Sigmoid colon (tissue), 7 donors: ENCODE results near the gene FAS. TPM values are rescaled to one million over a fixed set of nuclear protein-coding genes. Genes with fewer than 3 reads are reported as not detected.

Source experiments
- DNase-seq: peaks from one replicate; pipeline ENCODE4 v3.0.0-alpha.2; 2019
- H3K27ac ChIP-seq, 4 donors: fragments of 200-600 bp; sonication (generic); one replicate each; pipeline ENCODE4 v1.5.1; 2016 to 2019; ENCODE audit warnings: mild to moderate bottlenecking in 1 of 4
- H3K27me3 ChIP-seq, 3 donors: fragments of 200-600 bp; sonication (generic); one replicate each; pipeline ENCODE4 v1.5.1; 2019; ENCODE audit warnings: mild to moderate bottlenecking in 1 of 3
- H3K36me3 ChIP-seq, 4 donors: fragments of 200-600 bp; sonication (generic); one replicate each; pipeline ENCODE4 v1.5.1; 2016 to 2019
- H3K4me1 ChIP-seq, 4 donors: fragments of 200-600 bp; sonication (generic); one replicate each; pipeline ENCODE4 v1.5.1; 2017 to 2019
- H3K4me3 ChIP-seq, 4 donors: fragments of 200-600 bp; sonication (generic); one replicate each; pipeline ENCODE4 v1.5.1; 2017 to 2019; ENCODE audit warnings: mild to moderate bottlenecking in 2 of 4, moderate library complexity in 1 of 4
- H3K9me3 ChIP-seq, 4 donors: fragments of 200-600 bp in 3 of 4; sonication (generic) in 3 of 4; one replicate each; pipeline versions ENCODE4 v1.5.1 to v1.6.1; 2013 to 2019
- EP300 ChIP-seq, 4 donors: sonication (generic); formaldehyde crosslinking; IDR thresholded peaks; one replicate each; pipeline ENCODE4 v1.6.1; 2017; ENCODE audit warnings: antibody characterized with exemption in 4 of 4
- POLR2A ChIP-seq, 2 donors: fragments of 450-650 bp; IDR thresholded peaks; one replicate each; pipeline ENCODE4 v1.6.1; 2016; ENCODE audit warnings: antibody characterized with exemption in 2 of 2, mild to moderate bottlenecking in 2 of 2, moderate library complexity in 2 of 2
- POLR2AphosphoS5 ChIP-seq, 4 donors: sonication (generic); formaldehyde crosslinking; IDR thresholded peaks; one replicate each; pipeline ENCODE4 v1.6.1; 2017; ENCODE audit warnings: antibody characterized with exemption in 4 of 4
- WGBS, 2 donors: extraction: QIAGEN DNeasy Blood & Tissue Kit; methylation state at CpG; one replicate each; pipeline ENCODE4 v1.1.7; 2013; 5-methylcytosine and 5-hydroxymethylcytosine counted together
- intact Hi-C: fragments of 100-400 bp; cut with DNase I; formaldehyde crosslinking; loops from one replicate; pipeline ENCODE4 v1.15.1; 2023
- polyA plus RNA-seq, 3 donors: library from polyadenylated mRNA; stranded (reverse); fragments of 200-250 nt; gene quantifications; one replicate each; pipeline ENCODE4 v1.2.3, GENCODE V29; 2013
- total RNA-seq, 4 donors: library from RNA; depleted of rRNA; stranded (reverse); fragments of >200 nt; gene quantifications; one replicate each; pipeline ENCODE4 v1.1.0, GENCODE V29; 2016
- TF ChIP-seq, protein P1 (sequence below), 4 experiments: fragments of 450-650 bp in 3 of 4; fragments of 200-600 bp in 1 of 4; IDR thresholded peaks; one replicate each; pipeline ENCODE4 v1.5.1; 2016 to 2019; ENCODE audit warnings: antibody characterized with exemption in 4 of 4, mild to moderate bottlenecking in 3 of 4, moderate library complexity in 2 of 4
- donor health status: healthy with polysubstance abuse.
- donor health status: Bipolar disorder and iron deficiency.
- donor health status: healthy.

The FAS gene
- total and polyA plus RNA-seq, 7 donors: 7.6 to 44.6 (median 18.8) TPM

DNA sequence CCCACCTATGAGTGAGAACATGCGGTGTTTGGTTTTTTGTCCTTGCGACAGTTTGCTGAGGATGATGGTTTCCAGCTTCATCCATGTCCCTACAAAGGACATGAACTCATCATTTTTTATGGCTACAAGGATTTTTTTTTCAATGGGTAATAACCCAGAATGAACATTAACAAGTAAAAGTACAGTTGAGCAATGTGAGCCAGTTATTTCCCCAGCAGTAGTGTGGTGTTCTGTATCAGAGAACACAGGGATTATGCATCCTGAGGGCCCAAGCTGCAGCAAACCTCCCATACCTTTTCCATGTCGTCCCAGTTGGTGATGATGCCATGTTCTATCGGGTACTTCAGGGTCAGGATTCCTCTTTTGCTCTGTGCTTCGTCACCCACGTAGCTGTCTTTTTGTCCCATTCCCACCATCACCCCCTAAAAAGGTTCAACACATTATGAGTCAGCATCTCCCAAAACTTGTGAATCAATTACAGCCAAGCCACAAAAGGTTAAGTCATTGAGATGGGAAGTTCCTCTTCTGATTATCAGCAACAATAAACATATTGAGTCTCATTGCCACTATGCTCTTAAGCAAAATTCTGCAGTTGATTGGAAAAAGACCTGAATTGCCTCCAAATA, 43.5 kb upstream of the FAS start:
- intact Hi-C loops: no loop called here
- WGBS, 2 donors: 87 to 95% methylated on average over 5 to 6 of the region's 6 CpGs
- Histone ChIP-seq H3K4me3 (peak overlapping the region in 3 of 4 donors; percentile 1 to 67 (median 63)), H3K36me3 (peaks cover 29 to 66% (median 40%) of the 10 kb centered on the region in 4 donors), H3K27me3 (no peaks in the 10 kb centered on the region), H3K9me3 (no peaks in the 10 kb centered on the region), H3K4me1 (peaks cover 0 to 74% (median 60%) of the 10 kb centered on the region in 4 donors), H3K27ac (peak overlapping the region; percentile 93 to 97 (median 95))
- DNase-seq: no peak
- TF ChIP-seq POLR2A (IDR thresholded peaks at IDR 0.05): no peak
- peak in 3 of 4 donors; percentile 38 to 66 (median 51) for TF ChIP-seq POLR2AphosphoS5 (IDR thresholded peaks at IDR 0.05)
- peak in 1 of 4 donors; percentile 34 for TF ChIP-seq EP300 (IDR thresholded peaks at IDR 0.05)
- TF ChIP-seq, protein P1, sequence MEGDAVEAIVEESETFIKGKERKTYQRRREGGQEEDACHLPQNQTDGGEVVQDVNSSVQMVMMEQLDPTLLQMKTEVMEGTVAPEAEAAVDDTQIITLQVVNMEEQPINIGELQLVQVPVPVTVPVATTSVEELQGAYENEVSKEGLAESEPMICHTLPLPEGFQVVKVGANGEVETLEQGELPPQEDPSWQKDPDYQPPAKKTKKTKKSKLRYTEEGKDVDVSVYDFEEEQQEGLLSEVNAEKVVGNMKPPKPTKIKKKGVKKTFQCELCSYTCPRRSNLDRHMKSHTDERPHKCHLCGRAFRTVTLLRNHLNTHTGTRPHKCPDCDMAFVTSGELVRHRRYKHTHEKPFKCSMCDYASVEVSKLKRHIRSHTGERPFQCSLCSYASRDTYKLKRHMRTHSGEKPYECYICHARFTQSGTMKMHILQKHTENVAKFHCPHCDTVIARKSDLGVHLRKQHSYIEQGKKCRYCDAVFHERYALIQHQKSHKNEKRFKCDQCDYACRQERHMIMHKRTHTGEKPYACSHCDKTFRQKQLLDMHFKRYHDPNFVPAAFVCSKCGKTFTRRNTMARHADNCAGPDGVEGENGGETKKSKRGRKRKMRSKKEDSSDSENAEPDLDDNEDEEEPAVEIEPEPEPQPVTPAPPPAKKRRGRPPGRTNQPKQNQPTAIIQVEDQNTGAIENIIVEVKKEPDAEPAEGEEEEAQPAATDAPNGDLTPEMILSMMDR (IDR thresholded peaks at IDR 0.05): no peak

DNA sequence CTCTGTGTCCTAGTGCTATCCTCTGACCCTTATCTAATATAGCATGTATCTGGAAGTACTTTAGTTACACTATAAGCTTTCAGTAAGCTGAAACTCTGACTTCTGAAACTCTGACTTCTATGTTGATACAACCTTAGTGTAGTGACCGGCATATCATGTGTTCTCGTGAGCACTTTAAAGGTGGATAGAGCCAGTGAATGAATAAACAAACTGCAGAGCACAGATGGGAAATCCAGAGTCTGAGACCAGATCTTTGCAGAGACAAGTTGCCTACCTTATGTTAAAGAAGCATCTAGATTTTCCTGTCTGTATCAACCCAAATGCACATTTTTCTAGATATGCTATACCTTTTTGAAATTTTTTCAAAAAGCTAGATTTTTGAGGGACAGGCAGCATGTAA, 41.5 kb upstream of the FAS start:
- no peak for DNase-seq
- peaks cover 19 to 47% (median 22%) of the 10 kb centered on the region in 4 donors for H3K36me3 ChIP-seq
- H3K27ac ChIP-seq: peak overlapping the region; percentile 93 to 97 (median 95)
- intact Hi-C loops: no loop called here
- TF ChIP-seq EP300 (IDR thresholded peaks at IDR 0.05) (peak in 1 of 4 donors; percentile 32), POLR2A (IDR thresholded peaks at IDR 0.05) (no peak), POLR2AphosphoS5 (IDR thresholded peaks at IDR 0.05) (peak in 3 of 4 donors; percentile 44 to 80 (median 61))
- TF ChIP-seq, protein P1 (IDR thresholded peaks at IDR 0.05): no peak
- H3K4me3 ChIP-seq: peak overlapping the region; percentile 50 to 67 (median 58)
- H3K4me1 ChIP-seq: peaks cover 0 to 74% (median 55%) of the 10 kb centered on the region in 4 donors
- H3K27me3 ChIP-seq: no peaks in the 10 kb centered on the region
- no peaks in the 10 kb centered on the region for H3K9me3 ChIP-seq
- 86 to 87% methylated on average over 2 of the region's 2 CpGs for WGBS, 2 donors

DNA sequence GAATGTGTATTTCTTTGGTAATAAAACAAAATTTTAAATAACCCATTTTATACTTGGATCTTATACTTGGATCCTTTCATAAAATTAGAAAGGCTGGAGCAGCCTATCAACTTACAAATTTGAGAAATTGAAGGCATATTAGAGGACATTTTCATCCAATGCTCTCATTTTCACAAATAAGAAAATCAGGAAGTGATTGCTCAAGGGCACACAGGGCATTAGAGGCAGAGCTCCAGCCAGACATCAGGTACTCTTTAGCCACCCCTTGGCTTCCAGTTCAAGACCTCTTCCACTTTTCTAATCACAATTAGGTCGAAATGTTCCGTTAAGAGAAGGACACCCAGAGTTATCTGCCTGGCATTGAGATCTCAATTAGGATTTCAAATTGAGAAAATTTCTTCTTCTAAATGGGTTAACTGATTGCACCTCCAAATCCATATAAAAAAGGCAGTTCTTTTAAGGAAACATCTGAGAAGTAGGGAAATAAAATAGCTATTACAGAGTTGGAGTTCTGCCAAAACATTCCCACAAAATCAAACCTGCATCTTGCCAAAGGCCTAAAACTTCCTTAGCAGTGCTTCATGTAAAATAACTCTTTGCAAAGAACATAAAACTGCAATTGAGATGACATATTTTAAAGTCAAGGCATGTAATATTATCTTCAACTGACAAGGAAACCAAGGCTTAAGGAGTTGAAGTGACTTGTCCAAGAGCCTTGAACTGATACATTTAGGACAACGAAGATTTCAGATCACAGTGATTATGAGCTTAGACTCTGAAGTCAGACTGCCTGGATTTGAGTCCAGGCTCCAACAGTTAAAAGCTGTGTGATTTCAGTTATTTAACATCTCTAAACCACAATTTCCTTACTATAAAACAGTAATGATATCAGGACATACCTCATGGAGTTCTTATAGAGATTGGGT, 40.4 kb upstream of the FAS start:
- H3K36me3 ChIP-seq: peaks cover 9 to 36% (median 13%) of the 10 kb centered on the region in 4 donors
- intact Hi-C loops: no loop called here
- H3K4me3 ChIP-seq: peak overlapping the region; percentile 50 to 67 (median 58)
- H3K9me3 ChIP-seq: no peaks in the 10 kb centered on the region
- peak overlapping the region; percentile 93 to 97 (median 95) for H3K27ac ChIP-seq
- no peak for DNase-seq
- WGBS, 2 donors: 74 to 79% methylated on average over 3 of the region's 3 CpGs
- TF ChIP-seq POLR2A (IDR thresholded peaks at IDR 0.05) (no peak), POLR2AphosphoS5 (IDR thresholded peaks at IDR 0.05) (peak in 2 of 4 donors; percentile 24 to 32)
- no peaks in the 10 kb centered on the region for H3K27me3 ChIP-seq
- H3K4me1 ChIP-seq: peaks cover 0 to 73% (median 46%) of the 10 kb centered on the region in 4 donors

DNA sequence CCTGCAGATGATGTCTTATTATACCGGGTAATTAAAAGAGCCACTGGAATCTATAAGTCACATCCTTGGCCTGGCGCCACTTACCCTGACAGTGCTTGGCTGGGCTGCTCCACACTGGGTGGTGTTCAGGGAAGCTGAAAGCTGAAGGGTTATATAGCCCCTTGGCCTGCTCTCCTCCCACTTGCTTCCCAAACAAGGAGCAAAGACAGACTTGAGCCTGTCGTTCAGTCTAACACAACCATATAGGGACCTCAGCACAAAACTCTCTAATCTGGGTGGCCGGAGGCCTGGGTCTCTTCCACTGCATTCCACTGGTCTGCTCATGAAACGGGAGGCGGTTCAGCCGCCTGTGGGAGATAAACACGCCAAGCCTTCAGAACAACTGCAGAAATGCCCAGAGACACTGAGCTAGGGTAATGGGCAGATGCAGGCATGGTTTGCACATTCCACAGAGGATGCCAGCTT, 37.9 kb upstream of the FAS start, which contains the start of gene ACTA2:
ACTA2 (minus strand) TSS at position 127 of the 465 bp plus-strand sequence. CDS start 3,843 bp downstream, outside the sequence.
- Histone ChIP-seq H3K4me3 (peak within 1 kb of the TSS; percentile 50 to 67 (median 58)), H3K4me1 (peaks cover 0 to 54% (median 23%) of the 10 kb centered on the region in 4 donors), H3K9me3 (no peaks in the 10 kb centered on the region), H3K27me3 (no peaks in the 10 kb centered on the region), H3K36me3 (peaks cover 0 to 13% (median 0%) of the 10 kb centered on the region in 4 donors), H3K27ac (peak within 1 kb of the TSS; percentile 93 to 97 (median 95))
- peak; percentile 93 for DNase-seq
- TF ChIP-seq, protein P1 (IDR thresholded peaks at IDR 0.05): no peak
- TF ChIP-seq POLR2A (IDR thresholded peaks at IDR 0.05): peak; percentile 93 to 98
- TF ChIP-seq EP300 (IDR thresholded peaks at IDR 0.05): peak in 3 of 4 donors; percentile 43 to 51 (median 46)
- peak; percentile 99 to 100 (median 99) for TF ChIP-seq POLR2AphosphoS5 (IDR thresholded peaks at IDR 0.05)
- intact Hi-C loops: no loop called here
- WGBS, 2 donors: 76 to 87% methylated on average over 8 of the region's 8 CpGs
